Tibial nerve (tissue), 4 donors: ENCODE measurements around the gene EOLA1. TPM values are rescaled to one million over a fixed set of nuclear protein-coding genes. Genes with fewer than 3 reads are reported as not detected.
A peak's percentile ranks its signal among the peaks of the same experiment; 100 is the strongest.
"Not testable (repeated sequence)": the region's sequence is repeated elsewhere in the genome, so short reads cannot be mapped to it uniquely, and the experiment has no call there.

Experiments
- DNase-seq, 2 donors: peaks; one replicate each; pipeline ENCODE4 v3.0.0-alpha.2; 2019; ENCODE audit warnings: low spot score in 2 of 2
- H3K27ac ChIP-seq, 4 donors: fragments of 200-600 bp; sonication (generic) in 3 of 4; one replicate each; pipeline ENCODE4 v1.5.1; 2017 to 2019; ENCODE audit warnings: mild to moderate bottlenecking in 1 of 4
- H3K27me3 ChIP-seq, 2 donors: fragments of 200-600 bp; sonication (generic) in 1 of 2; one replicate each; pipeline versions ENCODE4 v1.5.1 to v1.6.0; 2017 to 2019
- H3K36me3 ChIP-seq, 3 donors: fragments of 200-600 bp; sonication (generic); one replicate each; pipeline ENCODE4 v1.5.1; 2018 to 2019
- H3K4me1 ChIP-seq, 4 donors: fragments of 200-600 bp; sonication (generic) in 3 of 4; one replicate each; pipeline ENCODE4 v1.5.1; 2017 to 2019
- H3K4me3 ChIP-seq, 4 donors: fragments of 200-600 bp; sonication (generic) in 3 of 4; one replicate each; pipeline ENCODE4 v1.5.1; 2017 to 2019; ENCODE audit warnings: mild to moderate bottlenecking in 1 of 4, moderate library complexity in 1 of 4
- H3K9me3 ChIP-seq, 4 donors: fragments of 200-600 bp; sonication (generic) in 3 of 4; one replicate each; pipeline ENCODE4 v1.5.1; 2017 to 2019
- CTCF ChIP-seq, 5 experiments: fragments of 200-600 bp in 3 of 5; fragments of 450-650 bp in 2 of 5; sonication (generic) in 3 of 5; IDR thresholded peaks; one replicate each; pipeline ENCODE4 v1.5.1; 2016 to 2019; ENCODE audit warnings: antibody characterized with exemption in 5 of 5, mild to moderate bottlenecking in 3 of 5, moderate library complexity in 2 of 5
- EP300 ChIP-seq, 2 donors: sonication (generic); formaldehyde crosslinking; IDR thresholded peaks; one replicate each; pipeline ENCODE4 v1.6.1; 2017; ENCODE audit warnings: antibody characterized with exemption in 2 of 2, mild to moderate bottlenecking in 1 of 2
- POLR2A ChIP-seq, 2 donors: fragments of 450-650 bp; IDR thresholded peaks; one replicate each; pipeline ENCODE4 v1.6.1; 2017; ENCODE audit warnings: antibody characterized with exemption in 2 of 2, mild to moderate bottlenecking in 2 of 2, moderate library complexity in 2 of 2
- WGBS, 2 donors: methylation state at CpG; one replicate each; pipeline ENCODE4 v1.1.5; 2018; 5-methylcytosine and 5-hydroxymethylcytosine counted together
- total RNA-seq, 4 donors: library from RNA; depleted of rRNA; stranded (reverse); fragments of >200 nt; gene quantifications; one replicate each; pipeline ENCODE4 v1.1.0, GENCODE V29; 2016

Gene EOLA1
- total RNA-seq, 4 donors from 2014 or later = 9.8 to 16.5 (median 12.3) TPM

- Histone ChIP-seq H3K36me3 (peaks cover 0 to 88% (median 0%) of the 10 kb centered on the region in 3 donors), H3K4me3 (no peak overlapping the region), H3K27ac (no peak overlapping the region), H3K4me1 (no peaks in the 10 kb centered on the region), H3K27me3 (no peaks in the 10 kb centered on the region), H3K9me3 (no peaks in the 10 kb centered on the region)
- WGBS, 2 donors = 71 to 81% methylated on average over 3 to 5 of the region's 5 CpGs
- no peak for TF ChIP-seq CTCF (IDR thresholded peaks at IDR 0.05)
- no peak for TF ChIP-seq EP300 (IDR thresholded peaks at IDR 0.05)
- no peak for TF ChIP-seq POLR2A (IDR thresholded peaks at IDR 0.05)
- DNase-seq = no peak
These were observed 45.2 kb upstream of the EOLA1 start for GRCh38 chrX:149495573-149496071.

- TF ChIP-seq EP300 (IDR thresholded peaks at IDR 0.05) (no peak), POLR2A (IDR thresholded peaks at IDR 0.05) (no peak), CTCF (IDR thresholded peaks at IDR 0.05) (no peak)
- Histone ChIP-seq H3K27ac (no peak overlapping the region), H3K4me1 (peaks cover 0 to 5% (median 0%) of the 10 kb centered on the region in 4 donors), H3K4me3 (no peak overlapping the region), H3K9me3 (no peaks in the 10 kb centered on the region), H3K27me3 (no peaks in the 10 kb centered on the region), H3K36me3 (peaks cover 0 to 88% (median 0%) of the 10 kb centered on the region in 3 donors)
- DNase-seq = no peak
- 39 to 64% methylated on average over 1 of the region's 1 CpG for WGBS, 2 donors
These were observed 43.8 kb upstream of the EOLA1 start for GRCh38 chrX:149497054-149497453.

- Histone ChIP-seq H3K27me3 (no peaks in the 10 kb centered on the region), H3K4me3 (no peak overlapping the region), H3K4me1 (peaks cover 0 to 6% (median 0%) of the 10 kb centered on the region in 4 donors), H3K9me3 (no peaks in the 10 kb centered on the region), H3K36me3 (peaks cover 0 to 87% (median 0%) of the 10 kb centered on the region in 3 donors), H3K27ac (no peak overlapping the region)
- WGBS, 2 donors = 69 to 100% methylated on average over 2 of the region's 2 CpGs
- TF ChIP-seq CTCF (IDR thresholded peaks at IDR 0.05) = no peak
- no peak for TF ChIP-seq EP300 (IDR thresholded peaks at IDR 0.05)
- TF ChIP-seq POLR2A (IDR thresholded peaks at IDR 0.05) = no peak
- DNase-seq = no peak
These were observed 43.2 kb upstream of the EOLA1 start for GRCh38 chrX:149497626-149498025.

- DNase-seq = no peak
- H3K27ac ChIP-seq = no peak overlapping the region
- H3K4me3 ChIP-seq = no peak overlapping the region
- peaks cover 0 to 8% (median 0%) of the 10 kb centered on the region in 4 donors for H3K4me1 ChIP-seq
- H3K36me3 ChIP-seq = peaks cover 0 to 76% (median 0%) of the 10 kb centered on the region in 3 donors
- TF ChIP-seq CTCF (IDR thresholded peaks at IDR 0.05) (no peak), EP300 (IDR thresholded peaks at IDR 0.05) (no peak), POLR2A (IDR thresholded peaks at IDR 0.05) (no peak)
- 72 to 90% methylated on average over 4 of the region's 4 CpGs for WGBS, 2 donors
- H3K9me3 ChIP-seq = no peaks in the 10 kb centered on the region
- H3K27me3 ChIP-seq = no peaks in the 10 kb centered on the region
These were observed 42.0 kb upstream of the EOLA1 start for GRCh38 chrX:149498767-149499166.

GRCh38 chrX:149499766-149500165 is 41.0 kb upstream of the EOLA1 start:
- Histone ChIP-seq H3K4me1 (peaks cover 0 to 12% (median 0%) of the 10 kb centered on the region in 4 donors), H3K36me3 (peaks cover 0 to 66% (median 0%) of the 10 kb centered on the region in 3 donors), H3K27me3 (no peaks in the 10 kb centered on the region), H3K27ac (no peak overlapping the region), H3K9me3 (no peaks in the 10 kb centered on the region), H3K4me3 (no peak overlapping the region)
- no peak for TF ChIP-seq POLR2A (IDR thresholded peaks at IDR 0.05)
- no peak for TF ChIP-seq CTCF (IDR thresholded peaks at IDR 0.05)
- TF ChIP-seq EP300 (IDR thresholded peaks at IDR 0.05) = no peak
- 75 to 89% methylated on average over 5 of the region's 5 CpGs for WGBS, 2 donors
- no peak for DNase-seq

GRCh38 chrX:149502923-149503322 is 37.9 kb upstream of the EOLA1 start:
- not testable (repeated sequence) for DNase-seq, H3K27ac ChIP-seq, H3K27me3 ChIP-seq, H3K9me3 ChIP-seq, H3K4me3 ChIP-seq
- WGBS, 2 donors = 28 to 67% methylated on average over 2 to 5 of the region's 5 CpGs
- peaks cover 0 to 36% (median 0%) of the 10 kb centered on the region in 3 donors for H3K36me3 ChIP-seq
- peaks cover 0 to 12% (median 0%) of the 10 kb centered on the region in 4 donors for H3K4me1 ChIP-seq

GRCh38 chrX:149503446-149503845 is 37.4 kb upstream of the EOLA1 start:
- 38% methylated on average over 5 of the region's 10 CpGs; no CpG with 5 or more reads in 1 of the 2 donors for whole genome bisulfite sequencing, 2 donors
- peak overlapping the region in 1 of 4 donors; percentile 83 for H3K4me3 ChIP-seq
- H3K36me3 ChIP-seq = peaks cover 0 to 31% (median 0%) of the 10 kb centered on the region in 3 donors
- peak overlapping the region in 1 of 4 donors; percentile 94 for H3K27ac ChIP-seq
- H3K27me3 ChIP-seq, H3K9me3 ChIP-seq: not testable (repeated sequence)
- peak in 1 of 2 donors; percentile 11 for DNase-seq
- H3K4me1 ChIP-seq = peaks cover 0 to 12% (median 0%) of the 10 kb centered on the region in 4 donors
